ENCODE results near the gene GCAT.

The GCAT gene

DNA sequence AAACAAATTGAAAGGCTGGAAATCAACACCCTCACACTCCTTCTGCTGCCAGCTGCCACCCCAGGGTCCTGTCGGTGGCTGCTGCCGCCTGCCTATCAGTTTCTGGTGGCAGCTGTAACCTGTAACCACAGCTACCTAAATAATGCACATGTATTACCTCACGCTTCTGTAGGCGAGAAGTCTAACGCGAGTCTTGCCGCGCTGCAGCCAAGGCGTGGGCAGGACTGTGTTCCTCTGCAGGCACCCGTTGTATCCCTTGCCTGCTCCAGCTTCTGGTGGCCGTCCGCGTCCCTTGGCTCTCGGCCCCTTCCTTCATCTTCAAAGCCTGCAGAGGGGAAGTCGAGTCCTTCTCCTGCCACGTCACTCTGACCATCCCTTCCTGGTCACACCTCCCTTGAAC lies 44.1 kb upstream of the GCAT start:
- no peaks in the 10 kb centered on the region for H3K27me3 ChIP-seq (ENCODE audit: insufficient read depth, low read length)
- no peak overlapping the region for H2AFZ ChIP-seq (ENCODE audit: low read length)
- no peak overlapping the region for H3K4me2 ChIP-seq (ENCODE audit: low read length)
- H4K20me1 ChIP-seq (ENCODE audit: insufficient read depth, low read length): no peaks in the 10 kb centered on the region
- no peak overlapping the region for H3K27ac ChIP-seq (ENCODE audit: low read depth, low read length, poor library complexity, severe bottlenecking)
- H3K4me1 ChIP-seq (ENCODE audit: insufficient read depth, low read length, severe bottlenecking): peaks cover 12% of the 10 kb centered on the region
- no peak overlapping the region for H3K9ac ChIP-seq (ENCODE audit: low read length)
- no peaks in the 10 kb centered on the region for H3F3A ChIP-seq (ENCODE audit: insufficient read depth, low read length)
- H3K9me2 ChIP-seq (ENCODE audit: low read depth, low read length): no peaks in the 10 kb centered on the region
- TF ChIP-seq, protein P1, sequence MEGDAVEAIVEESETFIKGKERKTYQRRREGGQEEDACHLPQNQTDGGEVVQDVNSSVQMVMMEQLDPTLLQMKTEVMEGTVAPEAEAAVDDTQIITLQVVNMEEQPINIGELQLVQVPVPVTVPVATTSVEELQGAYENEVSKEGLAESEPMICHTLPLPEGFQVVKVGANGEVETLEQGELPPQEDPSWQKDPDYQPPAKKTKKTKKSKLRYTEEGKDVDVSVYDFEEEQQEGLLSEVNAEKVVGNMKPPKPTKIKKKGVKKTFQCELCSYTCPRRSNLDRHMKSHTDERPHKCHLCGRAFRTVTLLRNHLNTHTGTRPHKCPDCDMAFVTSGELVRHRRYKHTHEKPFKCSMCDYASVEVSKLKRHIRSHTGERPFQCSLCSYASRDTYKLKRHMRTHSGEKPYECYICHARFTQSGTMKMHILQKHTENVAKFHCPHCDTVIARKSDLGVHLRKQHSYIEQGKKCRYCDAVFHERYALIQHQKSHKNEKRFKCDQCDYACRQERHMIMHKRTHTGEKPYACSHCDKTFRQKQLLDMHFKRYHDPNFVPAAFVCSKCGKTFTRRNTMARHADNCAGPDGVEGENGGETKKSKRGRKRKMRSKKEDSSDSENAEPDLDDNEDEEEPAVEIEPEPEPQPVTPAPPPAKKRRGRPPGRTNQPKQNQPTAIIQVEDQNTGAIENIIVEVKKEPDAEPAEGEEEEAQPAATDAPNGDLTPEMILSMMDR (IDR thresholded peaks at IDR 0.05; ENCODE audit: low read length): no peak
- TF ChIP-seq EZH2 (IDR thresholded peaks at IDR 0.05; ENCODE audit: borderline replicate concordance, low read length): no peak
- no peak overlapping the region for H3K4me3 ChIP-seq (ENCODE audit: low read depth, low read length, poor library complexity, severe bottlenecking)
- H3K79me2 ChIP-seq (ENCODE audit: insufficient read depth, low read length): no peaks in the 10 kb centered on the region
- no peaks in the 10 kb centered on the region for H3K9me3 ChIP-seq (ENCODE audit: low read length)
- H3K36me3 ChIP-seq (ENCODE audit: insufficient read depth, low read length): peaks cover 21% of the 10 kb centered on the region

DNA sequence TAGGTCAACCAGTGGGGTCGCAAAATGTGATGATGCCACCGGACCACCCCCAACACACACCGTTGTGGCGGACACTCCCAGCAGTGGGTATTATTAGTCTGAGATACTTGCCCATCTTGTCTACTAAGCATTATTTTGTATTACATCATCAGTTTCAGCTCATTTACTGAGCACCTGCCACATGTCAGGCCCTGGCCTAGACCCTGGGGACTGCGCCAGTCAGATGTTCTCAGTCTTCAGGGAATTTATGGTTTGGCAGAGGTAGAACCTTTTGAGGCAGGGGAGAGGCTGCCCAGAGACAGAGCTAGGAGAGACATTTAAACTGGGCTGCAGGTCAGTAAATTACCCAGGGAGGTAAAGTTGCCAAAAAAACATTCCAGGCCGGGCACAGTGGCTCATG lies 43.1 kb upstream of the GCAT start:
- Histone ChIP-seq H3F3A (ENCODE audit: insufficient read depth, low read length) (no peaks in the 10 kb centered on the region), H3K4me3 (ENCODE audit: low read depth, low read length, poor library complexity, severe bottlenecking) (no peak overlapping the region), H3K9ac (ENCODE audit: low read length) (no peak overlapping the region), H3K4me1 (ENCODE audit: insufficient read depth, low read length, severe bottlenecking) (peaks cover 12% of the 10 kb centered on the region), H4K20me1 (ENCODE audit: insufficient read depth, low read length) (no peaks in the 10 kb centered on the region), H3K27ac (ENCODE audit: low read depth, low read length, poor library complexity, severe bottlenecking) (peak overlapping the region; percentile 23), H3K4me2 (ENCODE audit: low read length) (no peak overlapping the region), H3K27me3 (ENCODE audit: insufficient read depth, low read length) (no peaks in the 10 kb centered on the region), H3K9me2 (ENCODE audit: low read depth, low read length) (no peaks in the 10 kb centered on the region), H3K36me3 (ENCODE audit: insufficient read depth, low read length) (peaks cover 11% of the 10 kb centered on the region), H3K9me3 (ENCODE audit: low read length) (no peaks in the 10 kb centered on the region), H2AFZ (ENCODE audit: low read length) (no peak overlapping the region), H3K79me2 (ENCODE audit: insufficient read depth, low read length) (no peaks in the 10 kb centered on the region)
- TF ChIP-seq, protein P1 (IDR thresholded peaks at IDR 0.05; ENCODE audit: low read length): no peak
- TF ChIP-seq EZH2 (IDR thresholded peaks at IDR 0.05; ENCODE audit: borderline replicate concordance, low read length): no peak

DNA sequence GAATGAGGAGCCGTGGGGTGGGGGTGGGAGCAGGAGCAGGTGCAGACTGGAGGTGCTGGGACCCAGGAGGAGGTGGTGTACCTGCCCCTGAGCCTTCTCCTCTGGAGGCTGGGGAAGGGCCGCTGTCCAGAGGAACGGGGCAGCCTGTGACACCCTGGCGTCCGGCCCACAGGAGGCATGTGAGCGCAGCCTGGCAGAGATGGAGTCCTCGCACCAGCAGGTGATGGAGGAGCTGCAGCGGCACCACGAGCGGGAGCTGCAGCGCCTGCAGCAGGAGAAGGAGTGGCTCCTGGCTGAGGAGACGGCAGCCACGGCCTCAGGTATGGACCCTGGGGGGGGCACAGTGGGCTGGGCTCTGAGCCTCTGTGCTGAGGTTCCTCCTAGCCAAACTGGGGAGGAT lies 42.2 kb upstream of the GCAT start:
- no peak for TF ChIP-seq EZH2 (IDR thresholded peaks at IDR 0.05; ENCODE audit: borderline replicate concordance, low read length)
- TF ChIP-seq, protein P1 (IDR thresholded peaks at IDR 0.05; ENCODE audit: low read length): no peak
- H3K4me2 ChIP-seq (ENCODE audit: low read length): no peak overlapping the region
- H3K9me2 ChIP-seq (ENCODE audit: low read depth, low read length): no peaks in the 10 kb centered on the region
- H3K27me3 ChIP-seq (ENCODE audit: insufficient read depth, low read length): no peaks in the 10 kb centered on the region
- H3K36me3 ChIP-seq (ENCODE audit: insufficient read depth, low read length): peaks cover 8% of the 10 kb centered on the region
- H4K20me1 ChIP-seq (ENCODE audit: insufficient read depth, low read length): no peaks in the 10 kb centered on the region
- H3K9me3 ChIP-seq (ENCODE audit: low read length): no peaks in the 10 kb centered on the region
- no peak overlapping the region for H3K9ac ChIP-seq (ENCODE audit: low read length)
- no peak overlapping the region for H2AFZ ChIP-seq (ENCODE audit: low read length)
- no peak overlapping the region for H3K27ac ChIP-seq (ENCODE audit: low read depth, low read length, poor library complexity, severe bottlenecking)
- H3K4me1 ChIP-seq (ENCODE audit: insufficient read depth, low read length, severe bottlenecking): peaks cover 12% of the 10 kb centered on the region
- H3K4me3 ChIP-seq (ENCODE audit: low read depth, low read length, poor library complexity, severe bottlenecking): no peak overlapping the region
- H3F3A ChIP-seq (ENCODE audit: insufficient read depth, low read length): no peaks in the 10 kb centered on the region
- no peaks in the 10 kb centered on the region for H3K79me2 ChIP-seq (ENCODE audit: insufficient read depth, low read length)
